Liver (tissue), 9 donors: ENCODE measurements around the gene MAMDC2. TPM values are rescaled to one million over a fixed set of nuclear protein-coding genes. Genes with fewer than 3 reads are reported as not detected.

Experiments
- DNase-seq: peaks from one replicate; pipeline ENCODE4 v3.0.0-alpha.2; 2017; ENCODE audit warnings: low spot score
- H3K27ac ChIP-seq, 2 donors: one replicate each; pipeline ENCODE4 v1.7.0; 2013; ENCODE audit warnings: inconsistent platforms in 2 of 2, low read length in 2 of 2, control low read depth in 1 of 2, low read depth in 1 of 2, mild to moderate bottlenecking in 1 of 2
- H3K27me3 ChIP-seq, 4 donors: one replicate each; pipeline versions ENCODE4 v1.6.1 to v1.7.0; 2013; ENCODE audit warnings: low read length in 3 of 4, inconsistent platforms in 1 of 4, mild to moderate bottlenecking in 1 of 4, moderate library complexity in 1 of 4; ENCODE audit not compliant: control insufficient read depth in 4 of 4, insufficient read depth in 4 of 4
- H3K36me3 ChIP-seq, 4 donors: one replicate each; pipeline versions ENCODE4 v1.6.1 to v1.7.0; 2013; ENCODE audit warnings: low read length in 3 of 4, mild to moderate bottlenecking in 3 of 4, low read depth in 1 of 4, moderate library complexity in 1 of 4; ENCODE audit not compliant: control insufficient read depth in 4 of 4, insufficient read depth in 3 of 4
- H3K4me1 ChIP-seq, 4 donors: one replicate each; pipeline versions ENCODE4 v1.6.1 to v1.7.0; 2013; ENCODE audit warnings: low read length in 3 of 4, mild to moderate bottlenecking in 3 of 4, moderate library complexity in 1 of 4; ENCODE audit not compliant: control insufficient read depth in 4 of 4, insufficient read depth in 4 of 4
- H3K4me3 ChIP-seq, 3 donors: one replicate each; pipeline versions ENCODE4 v1.6.1 to v1.7.0; 2013; ENCODE audit warnings: low read length in 3 of 3, control low read depth in 1 of 3, low read depth in 1 of 3, mild to moderate bottlenecking in 1 of 3
- H3K9ac ChIP-seq, 2 donors: one replicate each; pipeline ENCODE4 v1.7.0; 2013; ENCODE audit warnings: low read length in 2 of 2, mild to moderate bottlenecking in 2 of 2, moderate library complexity in 2 of 2, control low read depth in 1 of 2, low read depth in 1 of 2
- H3K9me3 ChIP-seq, 4 donors: one replicate each; pipeline versions ENCODE4 v1.6.1 to v1.7.0; 2013; ENCODE audit warnings: low read length in 3 of 4; ENCODE audit not compliant: control insufficient read depth in 4 of 4
- ATF3 ChIP-seq: IDR thresholded peaks from 2 replicates; pipeline ENCODE4 v1.6.1; 2016; ENCODE audit warnings: antibody characterized with exemption
- CTCF ChIP-seq: fragments of 150-350 bp; IDR thresholded peaks from 2 replicates; pipeline ENCODE4 v1.5.1; 2017; ENCODE audit warnings: improper control_type of control experiment, low read depth, low read length; ENCODE audit not compliant: missing input control
- EGR1 ChIP-seq, 2 donors: IDR thresholded peaks; 2 replicates each; pipeline ENCODE4 v1.6.1; 2016 to 2018; ENCODE audit warnings: antibody characterized with exemption in 2 of 2, low read depth in 2 of 2
- FOXA2 ChIP-seq: IDR thresholded peaks from 2 replicates; pipeline ENCODE4 v1.6.1; 2016; ENCODE audit warnings: antibody characterized with exemption
- GABPA ChIP-seq, 2 donors: IDR thresholded peaks in 1 of 2; conservative IDR thresholded peaks in 1 of 2; 2 replicates each; pipeline ENCODE4 v1.6.1; 2016; ENCODE audit warnings: antibody characterized with exemption in 2 of 2, mild to moderate bottlenecking in 1 of 2, moderate library complexity in 1 of 2
- HNF4A ChIP-seq, 2 donors: conservative IDR thresholded peaks; 2 replicates each; pipeline ENCODE4 v1.6.1; 2016; ENCODE audit warnings: antibody characterized with exemption in 2 of 2, mild to moderate bottlenecking in 2 of 2
- HNF4G ChIP-seq: IDR thresholded peaks from 2 replicates; pipeline ENCODE4 v1.6.1; 2016; ENCODE audit warnings: antibody characterized with exemption
- JUND ChIP-seq, 2 donors: IDR thresholded peaks; 2 replicates each; pipeline ENCODE4 v1.6.1; 2016; ENCODE audit warnings: antibody characterized with exemption in 2 of 2
- MAX ChIP-seq: IDR thresholded peaks from 2 replicates; pipeline ENCODE4 v1.6.1; 2016; ENCODE audit warnings: antibody characterized with exemption
- NR2F2 ChIP-seq: IDR thresholded peaks from 2 replicates; pipeline ENCODE4 v1.6.1; 2016; ENCODE audit warnings: antibody characterized with exemption
- RAD21 ChIP-seq, 2 donors: IDR thresholded peaks; 2 replicates each; pipeline ENCODE4 v1.6.1; 2016; ENCODE audit warnings: antibody characterized with exemption in 2 of 2, mild to moderate bottlenecking in 2 of 2
- RXRA ChIP-seq, 2 donors: IDR thresholded peaks; 2 replicates each; pipeline ENCODE4 v1.6.1; 2017 to 2018; ENCODE audit warnings: antibody characterized with exemption in 2 of 2, mild to moderate bottlenecking in 1 of 2
- SP1 ChIP-seq: IDR thresholded peaks from 2 replicates; pipeline ENCODE4 v1.6.1; 2018; ENCODE audit warnings: antibody characterized with exemption, mild to moderate bottlenecking
- TAF1 ChIP-seq: conservative IDR thresholded peaks from 2 replicates; pipeline ENCODE4 v1.6.1; 2016; ENCODE audit warnings: antibody characterized with exemption, mild to moderate bottlenecking
- YY1 ChIP-seq: IDR thresholded peaks from 2 replicates; pipeline ENCODE4 v1.6.1; 2016; ENCODE audit warnings: antibody characterized with exemption, mild to moderate bottlenecking
- ZBTB33 ChIP-seq: IDR thresholded peaks from 2 replicates; pipeline ENCODE4 v1.6.1; 2016; ENCODE audit warnings: antibody characterized with exemption
- WGBS: extraction: QIAGEN DNeasy Blood & Tissue Kit; methylation state at CpG from one replicate; pipeline ENCODE4 v1.1.7; 2013; 5-methylcytosine and 5-hydroxymethylcytosine counted together
- polyA plus RNA-seq, 2 donors: library from polyadenylated mRNA; stranded (reverse) in 1 of 2; unstranded in 1 of 2; fragments of 200-250 nt in 1 of 2; fragments of >200 nt in 1 of 2; fragmentation: Nextera tagmentation in 1 of 2; extraction: Ambion mirVana in 1 of 2; gene quantifications; one replicate each; pipeline versions ENCODE4 v1.2.1 to v1.2.3, GENCODE V29; 2013 to 2015
- total RNA-seq, 2 donors: library from RNA; depleted of rRNA; stranded (reverse); fragments of >200 nt; gene quantifications; one replicate each; pipeline ENCODE4 v1.2.3, GENCODE V29; 2014
- donor health status: healthy.
- donor health status: healthy.
- donor health status: healthy.
- donor health status: healthy.
- donor health status: healthy.

The MAMDC2 gene
- total and polyA plus RNA-seq, 4 donors = 0.28 to 4.4 (median 1.0) TPM

- no peak overlapping the region for H3K4me3 ChIP-seq
- no peak for DNase-seq
- H3K4me1 ChIP-seq = peaks cover 0 to 3% (median 0%) of the 10 kb centered on the region in 4 donors
- no peak overlapping the region for H3K27ac ChIP-seq
- 84% methylated on average over 2 of the region's 2 CpGs for WGBS
- no peak overlapping the region for H3K9ac ChIP-seq
- H3K9me3 ChIP-seq = no peaks in the 10 kb centered on the region
- no peaks in the 10 kb centered on the region for H3K27me3 ChIP-seq
- no peaks in the 10 kb centered on the region for H3K36me3 ChIP-seq
- TF ChIP-seq NR2F2 (peak; percentile 68), RAD21 (IDR thresholded peaks at IDR 0.05) (no peak)
Measured at GRCh38 chr9:69996967-69997366, 46.7 kb upstream of the MAMDC2 start.

GRCh38 chr9:69997524-69997923, 46.1 kb upstream of the MAMDC2 start:
- 78% methylated on average over 2 of the region's 2 CpGs for WGBS
- Histone ChIP-seq H3K9ac (no peak overlapping the region), H3K27ac (no peak overlapping the region), H3K4me1 (peaks cover 0 to 3% (median 0%) of the 10 kb centered on the region in 4 donors), H3K4me3 (no peak overlapping the region), H3K36me3 (no peaks in the 10 kb centered on the region), H3K27me3 (no peaks in the 10 kb centered on the region), H3K9me3 (no peaks in the 10 kb centered on the region)
- no peak for TF ChIP-seq HNF4A (conservative IDR thresholded peaks at IDR 0.05)
- no peak for DNase-seq

GRCh38 chr9:69999315-69999714, 44.3 kb upstream of the MAMDC2 start:
- WGBS = 93% methylated on average over 1 of the region's 1 CpG
- Histone ChIP-seq H3K27me3 (no peaks in the 10 kb centered on the region), H3K9ac (no peak overlapping the region), H3K4me1 (peaks cover 0 to under 1% (median 0%) of the 10 kb centered on the region in 4 donors), H3K4me3 (no peak overlapping the region), H3K9me3 (no peaks in the 10 kb centered on the region), H3K36me3 (no peaks in the 10 kb centered on the region), H3K27ac (no peak overlapping the region)
- DNase-seq = no peak
- TF ChIP-seq EGR1 (IDR thresholded peaks at IDR 0.05; ENCODE audit: low read depth in 2 of 2) = no peak
- TF ChIP-seq CTCF = no peak
- no peak for TF ChIP-seq RXRA (IDR thresholded peaks at IDR 0.05)
- TF ChIP-seq GABPA (IDR thresholded peaks at IDR 0.05 in 1 of 2, conservative IDR thresholded peaks at IDR 0.05 in 1 of 2) = no peak
- TF ChIP-seq YY1 = no peak
- TF ChIP-seq TAF1 = no peak
- no peak for TF ChIP-seq SP1
- TF ChIP-seq NR2F2 = no peak
- TF ChIP-seq HNF4G = no peak
- TF ChIP-seq HNF4A (conservative IDR thresholded peaks at IDR 0.05) = no peak
- no peak for TF ChIP-seq MAX
- no peak for TF ChIP-seq RAD21 (IDR thresholded peaks at IDR 0.05)

GRCh38 chr9:70000469-70000868, 43.2 kb upstream of the MAMDC2 start:
- Histone ChIP-seq H3K36me3 (no peaks in the 10 kb centered on the region), H3K4me3 (no peak overlapping the region), H3K9ac (no peak overlapping the region), H3K4me1 (no peaks in the 10 kb centered on the region), H3K27me3 (no peaks in the 10 kb centered on the region), H3K9me3 (no peaks in the 10 kb centered on the region), H3K27ac (no peak overlapping the region)
- DNase-seq = no peak
- WGBS = 82% methylated on average over 3 of the region's 3 CpGs
- TF ChIP-seq ZBTB33 (no peak), GABPA (IDR thresholded peaks at IDR 0.05 in 1 of 2, conservative IDR thresholded peaks at IDR 0.05 in 1 of 2) (no peak), SP1 (no peak), HNF4A (conservative IDR thresholded peaks at IDR 0.05) (no peak), YY1 (no peak), CTCF (no peak), EGR1 (IDR thresholded peaks at IDR 0.05; ENCODE audit: low read depth in 2 of 2) (no peak), MAX (no peak), HNF4G (no peak), RAD21 (IDR thresholded peaks at IDR 0.05) (no peak), ATF3 (no peak), RXRA (IDR thresholded peaks at IDR 0.05) (no peak), FOXA2 (no peak), JUND (IDR thresholded peaks at IDR 0.05) (no peak), NR2F2 (no peak), TAF1 (no peak)
